GM12878 (cell line): ENCODE results near the gene NEU4. TPM values are rescaled to one million over a fixed set of nuclear protein-coding genes. Genes with fewer than 3 reads are reported as not detected.

Source experiments
- ATAC-seq: fragments of 200-7000 bp; cut with Tn5 transposase; 3 replicates; pipeline ENCODE4 v1.9.1; 2020; ENCODE audit warnings: mild to moderate bottlenecking, moderate library complexity
- BruUV-seq: library from RNA; stranded (reverse); fragments of 400-500 nt; replicated peaks from 2 replicates; lab custom pipeline; 2021; lab: Mats Ljungman, UMichigan
- CTCF ChIA-PET: fragments of 300-600 bp; sonication (Branson Sonifier 250); formaldehyde crosslinking; extraction: SDS; loops from one replicate; lab custom pipeline; 2021; ENCODE audit warnings: inconsistent platforms; lab: Yijun Ruan, JAX
- POLR2A ChIA-PET: fragments of 350-600 bp; formaldehyde crosslinking; extraction: SDS; loops from one replicate; lab custom pipeline; 2021; ENCODE audit warnings: inconsistent platforms; lab: Charles Lee
- RAD21 ChIA-PET: fragments of 300-600 bp; sonication (Branson Sonifier 250); formaldehyde crosslinking; loops from one replicate; lab custom pipeline; 2023; ENCODE audit warnings: antibody characterized with exemption; ENCODE audit not compliant: unreplicated experiment; lab: Charles Lee
- SMC1A ChIA-PET: fragments of 300-600 bp; sonication (Branson Sonifier 250); formaldehyde crosslinking; loops from one replicate; lab custom pipeline; 2023; ENCODE audit not compliant: unreplicated experiment, uncharacterized antibody; lab: Charles Lee
- DNase-seq: peaks from one replicate; pipeline ENCODE4 v3.0.0-alpha.2; 2011; ENCODE audit warnings: low read depth, low spot score
- FAIRE-seq: peaks from 3 replicates; lab custom pipeline; 2011; peaks lifted over from hg19 to GRCh38; lab: Jason Lieb, UNC
- H2AFZ ChIP-seq: 2 replicates; pipeline ENCODE4 v1.6.0; 2011; ENCODE audit warnings: low read depth, low read length, control low read depth; ENCODE audit not compliant: control insufficient read depth
- H3K27ac ChIP-seq: 2 replicates; pipeline ENCODE4 v1.5.1; 2011; ENCODE audit warnings: control low read depth; ENCODE audit not compliant: control insufficient read depth, insufficient read depth
- H3K27me3 ChIP-seq, 2 experiments: replicated peaks in 1 of 2; 2 replicates each; pipeline versions ENCODE4 v1.6.0 to v1.6.1; 2011; ENCODE audit warnings: low read length in 1 of 2; ENCODE audit not compliant: control insufficient read depth in 2 of 2, insufficient read depth in 2 of 2
- H3K36me3 ChIP-seq, 2 experiments: 2 replicates each; pipeline ENCODE4 v1.5.1; 2011; ENCODE audit warnings: low read length in 1 of 2; ENCODE audit not compliant: control insufficient read depth in 2 of 2, insufficient read depth in 2 of 2
- H3K4me1 ChIP-seq: 2 replicates; pipeline ENCODE4 v1.6.1; 2011; ENCODE audit warnings: mild to moderate bottlenecking, low read length, moderate library complexity, mixed read lengths; ENCODE audit not compliant: control insufficient read depth, insufficient read depth
- H3K4me2 ChIP-seq: 2 replicates; pipeline ENCODE4 v1.6.0; 2011; ENCODE audit warnings: control low read depth; ENCODE audit not compliant: control insufficient read depth, insufficient read depth
- H3K4me3 ChIP-seq: fragments of 200-600 bp; sonication (generic); 2 replicates; pipeline ENCODE4 v1.5.1; 2016
- H3K79me2 ChIP-seq: 2 replicates; pipeline ENCODE4 v1.6.0; 2011; ENCODE audit warnings: low read length; ENCODE audit not compliant: control insufficient read depth, insufficient read depth
- H3K9ac ChIP-seq: 2 replicates; pipeline ENCODE4 v1.8.0; 2011; ENCODE audit warnings: low read length, control low read depth, mixed read lengths; ENCODE audit not compliant: control insufficient read depth, insufficient read depth
- H3K9me3 ChIP-seq: replicated peaks from 3 replicates; pipeline ENCODE4 v1.5.1; 2011; ENCODE audit warnings: mild to moderate bottlenecking, low read length; ENCODE audit not compliant: control insufficient read depth, insufficient read depth
- H4K20me1 ChIP-seq: 2 replicates; pipeline ENCODE4 v1.6.0; 2011; ENCODE audit not compliant: control insufficient read depth, insufficient read depth
- BACH1 ChIP-seq: fragments of 450-650 bp; IDR thresholded peaks from 2 replicates; pipeline ENCODE4 v1.6.1; 2017; ENCODE audit warnings: mild to moderate bottlenecking, borderline replicate concordance
- CEBPB ChIP-seq, 2 experiments: fragments of 150-350 bp in 1 of 2; IDR thresholded peaks; 2 replicates each; pipeline ENCODE4 v1.6.1; 2012 to 2014; ENCODE audit warnings: low read depth in 2 of 2, low read length in 2 of 2, borderline replicate concordance in 1 of 2, inconsistent platforms in 1 of 2
- EGR1 ChIP-seq, 2 experiments: IDR thresholded peaks; 1 replicate in 1 of 2; 2 replicates in 1 of 2; pipeline ENCODE4 v1.6.1; 2011 to 2012; ENCODE audit warnings: low read depth in 2 of 2, low read length in 2 of 2, borderline replicate concordance in 1 of 2, mild to moderate bottlenecking in 1 of 2, moderate library complexity in 1 of 2
- LARP7 ChIP-seq: fragments of 450-650 bp; IDR thresholded peaks from 2 replicates; pipeline ENCODE4 v1.6.1; 2017; ENCODE audit warnings: mild to moderate bottlenecking
- MAX ChIP-seq: IDR thresholded peaks from 2 replicates; pipeline ENCODE4 v1.6.1; 2012; ENCODE audit warnings: low read depth, low read length, improper control_type of control experiment
- MTA3 ChIP-seq: IDR thresholded peaks from 2 replicates; pipeline ENCODE4 v1.6.1; 2012; ENCODE audit warnings: low read length, inconsistent platforms, borderline replicate concordance
- NRF1 ChIP-seq: conservative IDR thresholded peaks from 2 replicates; pipeline ENCODE4 v1.6.1; 2011; ENCODE audit warnings: mild to moderate bottlenecking, low read depth, low read length, improper control_type of control experiment
- POLR2AphosphoS5 ChIP-seq: IDR thresholded peaks from 2 replicates; pipeline ENCODE4 v1.6.1; 2011; ENCODE audit warnings: mild to moderate bottlenecking, low read length, inconsistent platforms
- RELB ChIP-seq: fragments of 450-650 bp; IDR thresholded peaks from 2 replicates; pipeline ENCODE4 v1.6.1; 2017; ENCODE audit warnings: low read depth, mild to moderate bottlenecking, moderate library complexity
- RUNX3 ChIP-seq: IDR thresholded peaks from 2 replicates; pipeline ENCODE4 v1.6.1; 2012; ENCODE audit warnings: low read length, inconsistent platforms
- SMAD1 ChIP-seq: fragments of 450-650 bp; IDR thresholded peaks from 2 replicates; pipeline ENCODE4 v1.6.1; 2018; ENCODE audit warnings: mild to moderate bottlenecking, low read depth; ENCODE audit not compliant: partially characterized antibody
- YBX1 ChIP-seq: fragments of 450-650 bp; IDR thresholded peaks from 2 replicates; pipeline ENCODE4 v1.6.1; 2016; ENCODE audit warnings: antibody characterized with exemption
- ZZZ3 ChIP-seq: IDR thresholded peaks from 2 replicates; pipeline ENCODE4 v1.6.1; 2011; ENCODE audit warnings: low read depth; ENCODE audit not compliant: control insufficient read depth, insufficient read length
- WGBS: methylation state at CpG from one replicate; pipeline ENCODE4 v1.1.6; 2016; ENCODE audit warnings: low lambda C conversion rate; ENCODE audit not compliant: insufficient replicate concordance, insufficient coverage; ENCODE audit errors: missing lambda C conversion rate; 5-methylcytosine and 5-hydroxymethylcytosine counted together
- in situ Hi-C: fragments of 300-500 bp; cut with MboI; formaldehyde crosslinking; loops from 9 replicates; pipeline ENCODE4 v1.14.3; 2018; ENCODE audit warnings: mixed read lengths
- intact Hi-C: fragments of 100-400 bp; cut with micrococcal nuclease; formaldehyde crosslinking; loops from one replicate; pipeline ENCODE4 v1.14.2; 2022; ENCODE audit not compliant: unreplicated experiment
- polyA plus RNA-seq, 11 experiments: library from polyadenylated mRNA; depleted of rRNA in 4 of 11; unstranded in 6 of 11; stranded (reverse) in 5 of 11; fragments of >200 nt; fragmentation: Nextera tagmentation in 4 of 11; fragmentation: Illumina TruSeq in 1 of 11; extraction: Ambion mirVana in 4 of 11; extraction: Trizol in 1 of 11; gene quantifications; 1 replicate in 1 of 11; 2 replicates in 10 of 11; pipeline versions ENCODE4 v1.2.1 to v1.2.3, GENCODE V29; 2011 to 2016; ENCODE audit warnings: inconsistent platforms in 2 of 11, missing spikeins in 2 of 11, low read depth in 1 of 11
- total RNA-seq, 4 experiments: library from RNA; depleted of rRNA in 3 of 4; stranded (reverse); fragments of >200 nt in 3 of 4; fragmentation: Illumina TruSeq in 1 of 4; extraction: Trizol in 1 of 4; gene quantifications; 2 replicates each; pipeline versions ENCODE4 v1.2.1 to v1.2.3, GENCODE V29; 2013 to 2021
- TF ChIP-seq, protein P1 (sequence below): IDR thresholded peaks from 2 replicates; pipeline ENCODE4 v1.6.1; 2012; ENCODE audit warnings: low read length, inconsistent platforms

Gene NEU4
- total and polyA plus RNA-seq, 10 of the 15 experiments (the other 5 are each of a cell fraction or from before 2014, with no cell fraction given), result 0.01 to 0.28 (median 0.14) TPM; not detected in 5

DNA sequence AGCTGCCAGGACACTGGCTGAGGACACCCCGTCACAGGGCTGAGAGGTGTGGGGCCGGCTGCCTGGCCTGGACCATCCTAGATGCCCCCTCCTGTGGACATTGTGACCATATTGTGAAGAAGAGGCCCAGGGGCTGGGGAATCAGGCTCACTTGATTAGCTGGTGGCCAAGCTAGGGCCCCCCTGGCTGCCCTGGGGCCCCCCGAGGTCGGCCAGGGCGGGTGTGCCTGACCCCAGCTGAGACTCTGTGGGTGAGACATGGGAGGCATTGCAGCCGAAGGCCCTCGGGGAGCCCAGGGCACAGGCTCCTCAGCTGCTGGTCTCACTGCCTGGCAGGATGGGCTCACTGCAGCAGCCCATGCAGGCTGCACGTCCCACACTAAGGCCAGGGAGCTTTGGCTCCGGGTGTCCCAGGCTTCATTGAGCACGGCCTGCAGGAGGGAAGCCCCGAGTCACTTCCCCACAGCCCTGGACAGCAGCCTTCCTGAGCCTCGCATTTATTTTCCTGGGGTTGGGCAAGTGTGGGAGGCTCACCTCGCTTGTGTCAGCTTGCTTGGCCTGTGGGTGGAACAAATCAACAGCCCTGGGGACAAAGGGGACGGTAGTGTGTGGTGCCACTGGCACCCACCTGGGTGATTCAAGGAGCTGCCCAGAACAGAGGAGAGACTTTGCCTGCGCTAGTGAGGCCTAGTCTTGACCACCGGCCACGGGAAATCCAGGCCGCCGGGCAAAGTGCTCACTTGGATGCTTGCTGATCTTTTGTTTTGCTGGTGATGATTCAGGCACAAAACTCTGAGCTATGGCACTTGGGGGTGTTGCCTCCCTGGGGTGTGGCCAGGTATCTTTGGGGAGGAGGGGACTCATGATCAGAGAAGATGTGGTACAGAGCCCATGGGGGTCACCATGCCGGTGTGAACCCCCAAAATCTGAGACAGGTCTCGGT lies 31.0 kb upstream of the NEU4 start:
- ChIA-PET POLR2A (no interaction called here), SMC1A (no interaction called here), RAD21 (no interaction called here), CTCF (interaction anchor here (1.3 to 1.7 kb wide), 2 partner anchors 12 to 49 kb away, joined by 5 to 6 read pairs; no protein-coding TSS in a partner anchor)
- H3K36me3 ChIP-seq, result no peaks in the 10 kb centered on the region
- intact Hi-C loops (no loop called here), in situ Hi-C loops (no loop called here)
- no peak overlapping the region for H3K4me2 ChIP-seq
- ATAC-seq (peak; percentile 22), FAIRE-seq (no peak), DNase-seq (no peak)
- H2AFZ ChIP-seq, result no peak overlapping the region
- H4K20me1 ChIP-seq, result no peaks in the 10 kb centered on the region
- TF ChIP-seq MTA3 (no peak), ZZZ3 (no peak), RELB (no peak), BACH1 (no peak), RUNX3 (no peak), NRF1 (no peak), MAX (no peak), CEBPB (IDR thresholded peaks at IDR 0.05; ENCODE audit: borderline replicate concordance in 1 of 2, low read depth in 2 of 2, low read length in 2 of 2) (no peak), EGR1 (IDR thresholded peaks at IDR 0.05; ENCODE audit: borderline replicate concordance in 1 of 2, low read depth in 2 of 2, low read length in 2 of 2) (no peak), SMAD1 (no peak), LARP7 (no peak), POLR2AphosphoS5 (no peak), YBX1 (no peak)
- TF ChIP-seq, protein P1, sequence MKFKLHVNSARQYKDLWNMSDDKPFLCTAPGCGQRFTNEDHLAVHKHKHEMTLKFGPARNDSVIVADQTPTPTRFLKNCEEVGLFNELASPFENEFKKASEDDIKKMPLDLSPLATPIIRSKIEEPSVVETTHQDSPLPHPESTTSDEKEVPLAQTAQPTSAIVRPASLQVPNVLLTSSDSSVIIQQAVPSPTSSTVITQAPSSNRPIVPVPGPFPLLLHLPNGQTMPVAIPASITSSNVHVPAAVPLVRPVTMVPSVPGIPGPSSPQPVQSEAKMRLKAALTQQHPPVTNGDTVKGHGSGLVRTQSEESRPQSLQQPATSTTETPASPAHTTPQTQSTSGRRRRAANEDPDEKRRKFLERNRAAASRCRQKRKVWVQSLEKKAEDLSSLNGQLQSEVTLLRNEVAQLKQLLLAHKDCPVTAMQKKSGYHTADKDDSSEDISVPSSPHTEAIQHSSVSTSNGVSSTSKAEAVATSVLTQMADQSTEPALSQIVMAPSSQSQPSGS, result no peak
- no peaks in the 10 kb centered on the region for H3K9me3 ChIP-seq
- no peak overlapping the region for H3K4me3 ChIP-seq
- 37% methylated on average over 21 of the region's 21 CpGs for whole genome bisulfite sequencing
- no peak overlapping the region for H3K9ac ChIP-seq
- no peaks in the 10 kb centered on the region for H3K27me3 ChIP-seq
- H3K4me1 ChIP-seq, result peaks cover under 1% of the 10 kb centered on the region
- no TSS peak for BruUV-seq
- no peak overlapping the region for H3K27ac ChIP-seq
- H3K79me2 ChIP-seq, result no peaks in the 10 kb centered on the region
